ENCODE results near the gene FHOD3. TPM values are rescaled to one million over a fixed set of nuclear protein-coding genes. Genes with fewer than 3 reads are reported as not detected.

FHOD3 gene
- total and polyA plus RNA-seq, 4 donors, result 0.57 to 1.3 (median 1.2) TPM; not detected in 1

DNA sequence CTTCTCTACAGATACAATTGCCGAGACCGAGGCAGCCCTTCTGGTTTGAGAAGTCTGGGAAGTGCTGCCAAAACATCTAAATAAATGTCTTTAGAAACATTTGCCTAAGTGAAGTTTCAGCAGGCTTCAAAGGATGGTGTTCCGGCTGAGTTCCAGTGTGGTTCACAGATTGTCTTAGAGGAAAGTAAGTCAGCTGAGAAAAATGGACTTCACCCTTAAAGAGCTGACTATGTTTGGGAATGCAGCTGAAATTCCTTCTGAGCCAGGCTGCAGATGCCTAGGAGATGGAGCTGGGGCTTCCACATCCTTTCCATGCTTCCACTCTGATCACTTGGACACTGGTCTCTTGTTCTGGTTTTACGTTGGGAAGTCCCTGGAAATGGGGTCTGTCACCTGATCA, 83.6 kb downstream of the FHOD3 start:
- TF ChIP-seq, protein P1, sequence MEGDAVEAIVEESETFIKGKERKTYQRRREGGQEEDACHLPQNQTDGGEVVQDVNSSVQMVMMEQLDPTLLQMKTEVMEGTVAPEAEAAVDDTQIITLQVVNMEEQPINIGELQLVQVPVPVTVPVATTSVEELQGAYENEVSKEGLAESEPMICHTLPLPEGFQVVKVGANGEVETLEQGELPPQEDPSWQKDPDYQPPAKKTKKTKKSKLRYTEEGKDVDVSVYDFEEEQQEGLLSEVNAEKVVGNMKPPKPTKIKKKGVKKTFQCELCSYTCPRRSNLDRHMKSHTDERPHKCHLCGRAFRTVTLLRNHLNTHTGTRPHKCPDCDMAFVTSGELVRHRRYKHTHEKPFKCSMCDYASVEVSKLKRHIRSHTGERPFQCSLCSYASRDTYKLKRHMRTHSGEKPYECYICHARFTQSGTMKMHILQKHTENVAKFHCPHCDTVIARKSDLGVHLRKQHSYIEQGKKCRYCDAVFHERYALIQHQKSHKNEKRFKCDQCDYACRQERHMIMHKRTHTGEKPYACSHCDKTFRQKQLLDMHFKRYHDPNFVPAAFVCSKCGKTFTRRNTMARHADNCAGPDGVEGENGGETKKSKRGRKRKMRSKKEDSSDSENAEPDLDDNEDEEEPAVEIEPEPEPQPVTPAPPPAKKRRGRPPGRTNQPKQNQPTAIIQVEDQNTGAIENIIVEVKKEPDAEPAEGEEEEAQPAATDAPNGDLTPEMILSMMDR (IDR thresholded peaks at IDR 0.05; ENCODE audit: low read depth, low read length, missing input control), result no peak
- TF ChIP-seq RAD21 (IDR thresholded peaks at IDR 0.05) (no peak), SP1 (IDR thresholded peaks at IDR 0.05) (no peak), FOXA1 (IDR thresholded peaks at IDR 0.05) (no peak), TAF1 (conservative IDR thresholded peaks at IDR 0.05) (no peak), GABPA (IDR thresholded peaks at IDR 0.05 in 1 of 2, conservative IDR thresholded peaks at IDR 0.05 in 1 of 2) (no peak), HNF4A (conservative IDR thresholded peaks at IDR 0.05) (no peak), RXRA (IDR thresholded peaks at IDR 0.05) (no peak), YY1 (IDR thresholded peaks at IDR 0.05) (no peak), HNF4G (IDR thresholded peaks at IDR 0.05) (no peak), NR2F2 (IDR thresholded peaks at IDR 0.05) (no peak), JUND (IDR thresholded peaks at IDR 0.05) (no peak), FOXA2 (IDR thresholded peaks at IDR 0.05) (no peak), EGR1 (IDR thresholded peaks at IDR 0.05; ENCODE audit: low read depth in 2 of 2) (no peak)
- TF ChIP-seq, protein P2, sequence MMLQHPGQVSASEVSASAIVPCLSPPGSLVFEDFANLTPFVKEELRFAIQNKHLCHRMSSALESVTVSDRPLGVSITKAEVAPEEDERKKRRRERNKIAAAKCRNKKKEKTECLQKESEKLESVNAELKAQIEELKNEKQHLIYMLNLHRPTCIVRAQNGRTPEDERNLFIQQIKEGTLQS (IDR thresholded peaks at IDR 0.05), result no peak
- TF ChIP-seq, protein P3, sequence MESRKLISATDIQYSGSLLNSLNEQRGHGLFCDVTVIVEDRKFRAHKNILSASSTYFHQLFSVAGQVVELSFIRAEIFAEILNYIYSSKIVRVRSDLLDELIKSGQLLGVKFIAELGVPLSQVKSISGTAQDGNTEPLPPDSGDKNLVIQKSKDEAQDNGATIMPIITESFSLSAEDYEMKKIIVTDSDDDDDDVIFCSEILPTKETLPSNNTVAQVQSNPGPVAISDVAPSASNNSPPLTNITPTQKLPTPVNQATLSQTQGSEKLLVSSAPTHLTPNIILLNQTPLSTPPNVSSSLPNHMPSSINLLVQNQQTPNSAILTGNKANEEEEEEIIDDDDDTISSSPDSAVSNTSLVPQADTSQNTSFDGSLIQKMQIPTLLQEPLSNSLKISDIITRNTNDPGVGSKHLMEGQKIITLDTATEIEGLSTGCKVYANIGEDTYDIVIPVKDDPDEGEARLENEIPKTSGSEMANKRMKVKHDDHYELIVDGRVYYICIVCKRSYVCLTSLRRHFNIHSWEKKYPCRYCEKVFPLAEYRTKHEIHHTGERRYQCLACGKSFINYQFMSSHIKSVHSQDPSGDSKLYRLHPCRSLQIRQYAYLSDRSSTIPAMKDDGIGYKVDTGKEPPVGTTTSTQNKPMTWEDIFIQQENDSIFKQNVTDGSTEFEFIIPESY (IDR thresholded peaks at IDR 0.05), result no peak
- TF ChIP-seq, protein P4, sequence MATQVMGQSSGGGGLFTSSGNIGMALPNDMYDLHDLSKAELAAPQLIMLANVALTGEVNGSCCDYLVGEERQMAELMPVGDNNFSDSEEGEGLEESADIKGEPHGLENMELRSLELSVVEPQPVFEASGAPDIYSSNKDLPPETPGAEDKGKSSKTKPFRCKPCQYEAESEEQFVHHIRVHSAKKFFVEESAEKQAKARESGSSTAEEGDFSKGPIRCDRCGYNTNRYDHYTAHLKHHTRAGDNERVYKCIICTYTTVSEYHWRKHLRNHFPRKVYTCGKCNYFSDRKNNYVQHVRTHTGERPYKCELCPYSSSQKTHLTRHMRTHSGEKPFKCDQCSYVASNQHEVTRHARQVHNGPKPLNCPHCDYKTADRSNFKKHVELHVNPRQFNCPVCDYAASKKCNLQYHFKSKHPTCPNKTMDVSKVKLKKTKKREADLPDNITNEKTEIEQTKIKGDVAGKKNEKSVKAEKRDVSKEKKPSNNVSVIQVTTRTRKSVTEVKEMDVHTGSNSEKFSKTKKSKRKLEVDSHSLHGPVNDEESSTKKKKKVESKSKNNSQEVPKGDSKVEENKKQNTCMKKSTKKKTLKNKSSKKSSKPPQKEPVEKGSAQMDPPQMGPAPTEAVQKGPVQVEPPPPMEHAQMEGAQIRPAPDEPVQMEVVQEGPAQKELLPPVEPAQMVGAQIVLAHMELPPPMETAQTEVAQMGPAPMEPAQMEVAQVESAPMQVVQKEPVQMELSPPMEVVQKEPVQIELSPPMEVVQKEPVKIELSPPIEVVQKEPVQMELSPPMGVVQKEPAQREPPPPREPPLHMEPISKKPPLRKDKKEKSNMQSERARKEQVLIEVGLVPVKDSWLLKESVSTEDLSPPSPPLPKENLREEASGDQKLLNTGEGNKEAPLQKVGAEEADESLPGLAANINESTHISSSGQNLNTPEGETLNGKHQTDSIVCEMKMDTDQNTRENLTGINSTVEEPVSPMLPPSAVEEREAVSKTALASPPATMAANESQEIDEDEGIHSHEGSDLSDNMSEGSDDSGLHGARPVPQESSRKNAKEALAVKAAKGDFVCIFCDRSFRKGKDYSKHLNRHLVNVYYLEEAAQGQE (IDR thresholded peaks at IDR 0.05), result no peak
- TF ChIP-seq, protein P5, sequence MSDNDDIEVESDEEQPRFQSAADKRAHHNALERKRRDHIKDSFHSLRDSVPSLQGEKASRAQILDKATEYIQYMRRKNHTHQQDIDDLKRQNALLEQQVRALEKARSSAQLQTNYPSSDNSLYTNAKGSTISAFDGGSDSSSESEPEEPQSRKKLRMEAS (IDR thresholded peaks at IDR 0.05), result no peak
- H3K9me3 ChIP-seq (ENCODE audit: control insufficient read depth in 4 of 4, low read length in 3 of 4), result no peaks in the 10 kb centered on the region
- H3K27me3 ChIP-seq (ENCODE audit: control insufficient read depth in 4 of 4, insufficient read depth in 4 of 4, low read length in 3 of 4), result peaks cover 0 to 4% (median 0%) of the 10 kb centered on the region in 4 donors
- WGBS, result 80% methylated on average over 4 of the region's 4 CpGs
- H3K36me3 ChIP-seq (ENCODE audit: control insufficient read depth in 4 of 4, insufficient read depth in 3 of 4, low read depth in 1 of 4, low read length in 3 of 4), result no peaks in the 10 kb centered on the region
- no peaks in the 10 kb centered on the region for H3K4me1 ChIP-seq (ENCODE audit: control insufficient read depth in 4 of 4, insufficient read depth in 4 of 4, low read length in 3 of 4)
- no peak for DNase-seq (ENCODE audit: low spot score)
- H3K27ac ChIP-seq (ENCODE audit: low read depth in 1 of 2, low read length in 2 of 2), result no peak overlapping the region
- no peak overlapping the region for H3K9ac ChIP-seq (ENCODE audit: low read depth in 1 of 2, low read length in 2 of 2)
- H3K4me3 ChIP-seq (ENCODE audit: low read depth in 1 of 3, low read length in 3 of 3), result no peak overlapping the region
